Duodenal mucosa (tissue), 2 donors: ENCODE data around the gene ARID4B.
"Not testable (repeated sequence)": the region's sequence is repeated elsewhere in the genome, so short reads cannot be mapped to it uniquely, and the experiment has no call there.

Source experiments
- H3K27ac ChIP-seq: one replicate; pipeline ENCODE4 v1.7.0; 2013; ENCODE audit warnings: low read depth, low read length
- H3K27me3 ChIP-seq, 2 donors: one replicate each; pipeline ENCODE4 v1.7.0; 2013; ENCODE audit warnings: low read length in 2 of 2, control low read depth in 1 of 2; ENCODE audit not compliant: insufficient read depth in 2 of 2, control insufficient read depth in 1 of 2
- H3K36me3 ChIP-seq, 2 donors: one replicate each; pipeline ENCODE4 v1.7.0; 2013; ENCODE audit warnings: low read length in 2 of 2, control low read depth in 1 of 2; ENCODE audit not compliant: insufficient read depth in 2 of 2, control insufficient read depth in 1 of 2
- H3K4me1 ChIP-seq, 2 donors: one replicate each; pipeline ENCODE4 v1.7.0; 2013; ENCODE audit warnings: low read length in 2 of 2, control low read depth in 1 of 2; ENCODE audit not compliant: insufficient read depth in 2 of 2, control insufficient read depth in 1 of 2
- H3K4me3 ChIP-seq, 2 donors: one replicate each; pipeline ENCODE4 v1.7.0; 2013; ENCODE audit warnings: low read length in 2 of 2, low read depth in 1 of 2
- H3K9ac ChIP-seq, 2 donors: one replicate each; pipeline ENCODE4 v1.7.0; 2013; ENCODE audit warnings: low read length in 2 of 2, low read depth in 1 of 2
- H3K9me3 ChIP-seq, 2 donors: one replicate each; pipeline ENCODE4 v1.7.0; 2013; ENCODE audit warnings: low read length in 2 of 2, control low read depth in 1 of 2; ENCODE audit not compliant: control insufficient read depth in 1 of 2

ARID4B gene

GRCh38 chr1:235239851-235240250, 88.1 kb downstream of the ARID4B start:
- Histone ChIP-seq H3K27me3 (no peaks in the 10 kb centered on the region), H3K36me3 (peaks cover 13 to 14% of the 10 kb centered on the region in 2 donors), H3K9me3 (no peaks in the 10 kb centered on the region)

GRCh38 chr1:235238558-235238957, 89.4 kb downstream of the ARID4B start:
- Histone ChIP-seq H3K9me3 (no peaks in the 10 kb centered on the region), H3K36me3 (peaks cover 10 to 13% of the 10 kb centered on the region in 2 donors), H3K27me3 (no peaks in the 10 kb centered on the region), H3K4me1 (no peaks in the 10 kb centered on the region), H3K27ac (no peak overlapping the region), H3K9ac (no peak overlapping the region), H3K4me3 (no peak overlapping the region)

More at GRCh38 chr1:235239851-235240250, 88.1 kb downstream of the ARID4B start:
- no peak overlapping the region for H3K4me3 ChIP-seq
- H3K27ac ChIP-seq = no peak overlapping the region
- no peaks in the 10 kb centered on the region for H3K4me1 ChIP-seq
- no peak overlapping the region for H3K9ac ChIP-seq

DNA sequence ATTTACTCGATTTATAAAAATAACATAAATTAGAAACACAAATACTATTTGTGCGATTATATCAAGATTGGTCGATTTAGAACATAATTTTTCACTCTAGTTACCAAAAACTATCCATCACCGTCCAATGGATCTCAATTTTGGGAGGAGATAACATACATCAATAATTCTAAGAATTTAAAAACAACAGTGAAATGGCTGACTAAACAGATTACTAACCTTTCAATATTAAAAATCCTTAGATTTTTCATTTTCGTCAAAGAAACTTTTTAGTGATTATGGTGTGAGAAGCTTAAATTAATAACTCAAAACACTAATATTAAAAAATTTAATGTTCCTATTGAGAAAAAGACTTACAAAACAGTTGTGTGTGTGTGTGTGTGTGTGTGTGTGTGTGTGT, 91.9 kb downstream of the ARID4B start:
- Histone ChIP-seq H3K4me3 (no peak overlapping the region), H3K27ac (no peak overlapping the region), H3K9me3 (no peaks in the 10 kb centered on the region), H3K36me3 (peaks cover 10 to 13% of the 10 kb centered on the region in 2 donors), H3K4me1 (no peaks in the 10 kb centered on the region), H3K9ac (no peak overlapping the region), H3K27me3 (no peaks in the 10 kb centered on the region)

- H3K4me1 ChIP-seq = no peaks in the 10 kb centered on the region
- H3K27ac ChIP-seq = no peak overlapping the region
- H3K4me3 ChIP-seq = no peak overlapping the region
- H3K9ac ChIP-seq = no peak overlapping the region
- H3K9me3 ChIP-seq = no peaks in the 10 kb centered on the region
- peaks cover 5 to 30% of the 10 kb centered on the region in 2 donors for H3K36me3 ChIP-seq
- no peaks in the 10 kb centered on the region for H3K27me3 ChIP-seq
Measured at GRCh38 chr1:235229868-235230267, 98.1 kb downstream of the ARID4B start.

- H3K9me3 ChIP-seq = no peaks in the 10 kb centered on the region
- H3K27me3 ChIP-seq = no peaks in the 10 kb centered on the region
- H3K27ac ChIP-seq = no peak overlapping the region
- no peak overlapping the region for H3K4me3 ChIP-seq
- no peaks in the 10 kb centered on the region for H3K4me1 ChIP-seq
- peaks cover 7 to 44% of the 10 kb centered on the region in 2 donors for H3K36me3 ChIP-seq
- no peak overlapping the region for H3K9ac ChIP-seq
Measured at GRCh38 chr1:235227414-235227813, 100.6 kb downstream of the ARID4B start.

GRCh38 chr1:235226933-235227332, 101.0 kb downstream of the ARID4B start:
- Histone ChIP-seq H3K27me3 (no peaks in the 10 kb centered on the region), H3K9ac (no peak overlapping the region), H3K27ac (no peak overlapping the region), H3K4me1 (no peaks in the 10 kb centered on the region), H3K36me3 (peaks cover 12 to 44% of the 10 kb centered on the region in 2 donors), H3K9me3 (no peaks in the 10 kb centered on the region), H3K4me3 (no peak overlapping the region)

DNA sequence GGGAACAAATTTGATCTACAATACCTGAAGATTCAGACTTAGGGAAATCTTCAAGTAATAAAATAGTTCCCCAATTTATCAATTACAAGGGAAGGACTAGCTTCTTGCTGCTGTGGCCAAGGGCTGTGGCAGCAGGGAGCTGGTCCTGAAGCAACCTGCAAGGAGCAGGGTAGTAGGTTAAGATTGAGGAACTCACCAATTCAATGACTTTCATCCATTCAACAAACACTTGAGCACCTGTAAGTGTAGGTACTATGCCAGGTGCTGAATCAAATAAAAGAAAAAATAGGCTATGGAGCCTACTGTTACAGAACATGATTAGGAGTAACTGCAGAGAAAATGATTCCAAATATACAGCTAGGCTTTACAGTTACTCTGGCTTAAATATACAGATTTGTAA, 102.7 kb downstream of the ARID4B start:
- H3K4me1 ChIP-seq = no peaks in the 10 kb centered on the region
- H3K27me3 ChIP-seq = no peaks in the 10 kb centered on the region
- no peak overlapping the region for H3K4me3 ChIP-seq
- no peak overlapping the region for H3K27ac ChIP-seq
- no peak overlapping the region for H3K9ac ChIP-seq
- H3K9me3 ChIP-seq = no peaks in the 10 kb centered on the region
- H3K36me3 ChIP-seq = peaks cover 13 to 54% of the 10 kb centered on the region in 2 donors

DNA sequence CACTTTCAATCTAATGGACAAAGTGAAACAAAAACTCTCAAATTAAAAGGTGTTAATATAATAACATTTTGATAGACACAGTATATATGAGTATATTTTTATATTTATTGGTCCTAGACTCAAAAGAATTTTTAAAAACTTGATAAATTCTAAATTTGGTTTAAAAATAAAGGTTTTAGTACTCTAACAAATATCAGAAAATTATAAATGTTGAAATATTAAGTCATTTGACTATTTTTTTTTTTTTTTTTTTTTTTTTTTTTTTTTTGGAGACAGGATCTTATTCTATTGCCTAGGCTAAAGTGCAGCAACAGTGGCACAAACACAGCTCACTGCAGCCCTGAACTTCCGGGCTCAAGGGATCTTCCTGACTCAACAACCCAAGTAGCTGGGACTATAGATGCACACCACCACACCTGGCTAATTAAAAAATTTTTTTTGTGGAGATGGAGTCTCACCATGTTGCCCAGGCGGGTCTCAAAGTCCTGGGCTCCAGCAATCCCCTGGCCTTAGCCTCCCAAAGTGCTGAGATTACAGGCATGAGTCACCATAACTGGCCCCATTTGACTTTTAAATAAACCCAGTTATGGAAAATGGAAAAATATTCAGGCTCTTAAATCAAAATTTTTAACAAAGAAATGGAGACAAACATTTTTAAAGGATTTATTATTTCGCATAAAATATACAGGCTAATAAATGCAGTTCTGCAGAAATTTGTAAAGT, 106.2 kb downstream of the ARID4B start:
- H3K27ac ChIP-seq = no peak overlapping the region
- H3K9ac ChIP-seq = no peak overlapping the region
- H3K4me1 ChIP-seq = no peaks in the 10 kb centered on the region
- no peaks in the 10 kb centered on the region for H3K27me3 ChIP-seq
- H3K4me3 ChIP-seq = no peak overlapping the region
- no peaks in the 10 kb centered on the region for H3K9me3 ChIP-seq
- peaks cover 8 to 34% of the 10 kb centered on the region in 2 donors for H3K36me3 ChIP-seq

DNA sequence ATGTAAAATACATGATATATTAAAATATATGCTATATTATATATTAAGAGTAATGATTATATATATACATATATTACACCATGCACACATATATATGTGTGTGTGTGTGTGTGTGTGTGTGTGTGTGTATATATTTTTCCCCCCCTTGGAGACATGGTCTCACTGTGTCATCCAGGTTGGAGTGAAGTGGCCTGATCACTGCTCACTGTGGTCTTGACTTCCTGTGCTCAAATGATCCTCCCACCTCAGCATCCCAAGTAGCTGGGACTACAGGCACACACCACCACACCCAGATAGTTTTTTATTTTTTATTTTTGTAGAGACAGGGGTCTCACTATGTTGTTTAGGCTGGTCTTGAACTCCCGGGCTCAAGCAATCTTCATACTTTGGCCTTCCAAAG, 112.5 kb downstream of the ARID4B start:
- H3K4me1 ChIP-seq = no peaks in the 10 kb centered on the region
- no peaks in the 10 kb centered on the region for H3K27me3 ChIP-seq

GRCh38 chr1:235214962-235215361, 113.0 kb downstream of the ARID4B start:
- H3K9ac ChIP-seq, H3K9me3 ChIP-seq, H3K27me3 ChIP-seq, H3K27ac ChIP-seq, H3K4me3 ChIP-seq, H3K4me1 ChIP-seq: not testable (repeated sequence)
- H3K36me3 ChIP-seq = peaks cover 6 to 38% of the 10 kb centered on the region in 2 donors

More for the DNA sequence above, 112.5 kb downstream of the ARID4B start:
- H3K27ac ChIP-seq = no peak overlapping the region
- no peak overlapping the region for H3K4me3 ChIP-seq
- no peak overlapping the region for H3K9ac ChIP-seq
- peaks cover 6 to 33% of the 10 kb centered on the region in 2 donors for H3K36me3 ChIP-seq
- no peaks in the 10 kb centered on the region for H3K9me3 ChIP-seq
